NCI-H1105 treated with DMSO at 0.1 percent for 48 hours (cell line): Measurements from ENCODE around the gene TBC1D3D.
"Not testable (repeated sequence)": the region's sequence is repeated elsewhere in the genome, so short reads cannot be mapped to it uniquely, and the experiment has no call there.

Source experiments
- DNase-seq: peaks from one replicate; lab custom pipeline; 2025; lab: John Stamatoyannopoulos, UW

Gene TBC1D3D

DNA sequence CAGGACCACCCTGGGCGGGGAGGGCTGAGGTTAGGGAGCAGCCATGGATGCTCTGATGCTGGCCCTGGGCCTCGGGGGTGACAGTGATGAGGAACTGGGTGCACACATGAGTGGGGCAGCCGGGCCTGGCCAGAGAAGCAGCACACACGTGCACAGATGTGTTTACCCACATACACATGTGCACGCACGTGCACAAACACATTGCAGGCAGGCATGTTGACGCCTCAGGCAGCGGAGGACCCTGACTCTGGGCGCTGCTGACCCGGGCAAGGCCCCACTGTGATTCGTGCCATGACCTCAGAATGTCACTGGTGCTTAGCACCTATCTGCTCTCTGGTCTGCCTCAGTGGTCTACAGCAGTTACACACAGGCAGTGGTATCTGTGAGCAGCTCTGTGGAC lies at the start of gene TBC1D3D:
Gene TBC1D3D, plus strand, starts transcription at position 301 of the 400 bp plus-strand sequence. CDS start 1,585 bp downstream, outside the sequence.
- not testable (repeated sequence) for DNase-seq

DNA sequence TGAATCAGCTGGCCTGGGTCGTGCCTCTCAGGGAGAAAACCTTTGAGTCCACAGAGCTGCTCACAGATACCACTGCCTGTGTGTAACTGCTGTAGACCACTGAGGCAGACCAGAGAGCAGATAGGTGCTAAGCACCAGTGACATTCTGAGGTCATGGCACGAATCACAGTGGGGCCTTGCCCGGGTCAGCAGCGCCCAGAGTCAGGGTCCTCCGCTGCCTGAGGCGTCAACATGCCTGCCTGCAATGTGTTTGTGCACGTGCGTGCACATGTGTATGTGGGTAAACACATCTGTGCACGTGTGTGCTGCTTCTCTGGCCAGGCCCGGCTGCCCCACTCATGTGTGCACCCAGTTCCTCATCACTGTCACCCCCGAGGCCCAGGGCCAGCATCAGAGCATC lies 14.8 kb upstream of the TBC1D3D start, which contains the start of gene TBC1D3L:
Gene TBC1D3L, minus strand, starts transcription at position 101 of the 400 bp plus-strand sequence. CDS start 1,540 bp downstream, outside the sequence.
- not testable (repeated sequence) for DNase-seq
